ENCODE results near the gene PAX2. TPM values are rescaled to one million over a fixed set of nuclear protein-coding genes. Genes with fewer than 3 reads are reported as not detected.

PAX2 gene
- total RNA-seq, 3 donors from 2014 or later = under 0.01 TPM; not detected in 2

- intact Hi-C loops (cut with DNase I; ENCODE audit: low total_unique reads) = no loop called here
- Histone ChIP-seq H3K36me3 (no peaks in the 10 kb centered on the region), H3K27me3 (peaks cover 0 to 14% of the 10 kb centered on the region in 2 donors), H3K4me3 (no peak overlapping the region), H3K9me3 (no peaks in the 10 kb centered on the region), H3K27ac (no peak overlapping the region), H3K4me1 (no peaks in the 10 kb centered on the region)
- TF ChIP-seq CTCF (IDR thresholded peaks at IDR 0.05) (no peak), POLR2AphosphoS5 (IDR thresholded peaks at IDR 0.05) (no peak), POLR2A (IDR thresholded peaks at IDR 0.05) (no peak)
- DNase-seq (ENCODE audit: low spot score in 2 of 2) = no peak
These were observed 42.9 kb downstream of the PAX2 start for GRCh38 chr10:100788002-100788903.

DNA sequence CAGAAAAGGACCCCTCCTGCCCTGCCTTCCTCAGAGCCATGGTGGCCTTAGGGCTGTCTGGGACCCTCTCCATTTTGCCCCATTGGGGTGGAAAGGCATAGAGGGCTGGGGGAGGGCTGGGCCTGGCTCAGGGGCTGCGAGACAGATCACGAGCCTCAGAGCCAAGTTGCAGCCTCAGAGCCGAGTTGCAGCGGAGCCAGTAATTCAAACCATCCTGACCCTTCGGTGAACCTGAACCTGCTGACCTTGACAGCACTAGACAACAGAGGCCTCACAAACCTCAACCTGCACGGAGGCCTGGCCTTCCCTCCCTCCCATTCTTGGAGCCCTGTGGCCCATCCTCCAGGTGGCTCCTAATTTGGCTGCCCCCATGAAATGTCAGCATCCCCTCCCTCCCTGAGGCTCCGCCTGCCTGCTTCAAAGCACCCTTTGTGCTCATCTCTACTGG is 45.4 kb downstream of the PAX2 start:
- Histone ChIP-seq H3K4me1 (no peaks in the 10 kb centered on the region), H3K36me3 (no peaks in the 10 kb centered on the region), H3K27me3 (peaks cover 0 to 6% of the 10 kb centered on the region in 2 donors), H3K4me3 (no peak overlapping the region), H3K9me3 (no peaks in the 10 kb centered on the region), H3K27ac (no peak overlapping the region)
- intact Hi-C loops (cut with DNase I; ENCODE audit: low total_unique reads) = no loop called here
- DNase-seq (ENCODE audit: low spot score in 2 of 2) = no peak
- TF ChIP-seq POLR2AphosphoS5 (IDR thresholded peaks at IDR 0.05) (no peak), CTCF (IDR thresholded peaks at IDR 0.05) (no peak), POLR2A (IDR thresholded peaks at IDR 0.05) (no peak)

DNA sequence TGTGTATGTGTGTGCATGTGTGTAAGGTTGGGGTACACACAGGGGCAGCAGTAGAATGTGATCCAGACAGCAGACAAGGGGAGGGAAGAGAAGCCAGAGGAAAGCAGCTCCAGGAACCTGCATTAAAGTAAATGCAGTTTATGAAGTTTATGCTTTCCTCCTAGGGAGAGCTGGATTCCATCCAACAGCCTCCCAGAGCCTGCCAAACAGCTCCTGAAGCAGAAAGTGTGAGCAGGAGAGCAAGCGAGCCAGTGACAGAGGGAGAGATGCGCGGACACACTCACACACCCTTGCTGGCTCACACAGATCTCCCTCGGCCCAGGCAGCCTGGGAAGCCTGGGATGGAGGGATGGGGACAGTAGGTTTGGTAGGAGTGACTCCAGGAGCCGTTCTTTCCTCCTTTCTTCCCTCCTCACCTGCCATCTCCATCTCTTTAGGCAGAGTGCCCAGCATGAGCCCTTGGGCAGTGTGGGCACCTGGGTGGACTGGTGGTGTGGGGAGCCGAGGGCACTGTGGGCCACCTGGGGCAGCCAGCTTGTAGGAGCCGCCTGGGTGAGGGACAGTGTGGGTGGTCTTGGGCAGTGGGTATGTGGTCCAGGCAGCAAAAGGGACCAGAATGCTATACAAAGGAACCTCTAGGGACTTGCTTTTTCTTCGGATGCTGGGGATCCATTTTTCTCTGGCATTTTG is 46.1 kb downstream of the PAX2 start:
- no peak overlapping the region for H3K27ac ChIP-seq
- intact Hi-C loops (cut with DNase I; ENCODE audit: low total_unique reads) = no loop called here
- H3K27me3 ChIP-seq = peaks cover 0 to 6% of the 10 kb centered on the region in 2 donors
- TF ChIP-seq CTCF (IDR thresholded peaks at IDR 0.05) (no peak), POLR2AphosphoS5 (IDR thresholded peaks at IDR 0.05) (no peak), POLR2A (IDR thresholded peaks at IDR 0.05) (no peak)
- no peak overlapping the region for H3K4me3 ChIP-seq
- H3K36me3 ChIP-seq = no peaks in the 10 kb centered on the region
- DNase-seq (ENCODE audit: low spot score in 2 of 2) = no peak
- no peaks in the 10 kb centered on the region for H3K4me1 ChIP-seq
- H3K9me3 ChIP-seq = no peaks in the 10 kb centered on the region

GRCh38 chr10:100792574-100792973 is 47.2 kb downstream of the PAX2 start:
- no peaks in the 10 kb centered on the region for H3K4me1 ChIP-seq
- TF ChIP-seq POLR2A (IDR thresholded peaks at IDR 0.05) = no peak
- TF ChIP-seq POLR2AphosphoS5 (IDR thresholded peaks at IDR 0.05) = no peak
- TF ChIP-seq CTCF (IDR thresholded peaks at IDR 0.05) = no peak
- no peaks in the 10 kb centered on the region for H3K9me3 ChIP-seq
- intact Hi-C loops (cut with DNase I; ENCODE audit: low total_unique reads) = no loop called here
- H3K27ac ChIP-seq = no peak overlapping the region
- no peaks in the 10 kb centered on the region for H3K36me3 ChIP-seq
- no peak overlapping the region for H3K4me3 ChIP-seq
- H3K27me3 ChIP-seq = peaks cover 0 to 6% of the 10 kb centered on the region in 2 donors
- no peak for DNase-seq (ENCODE audit: low spot score in 2 of 2)

DNA sequence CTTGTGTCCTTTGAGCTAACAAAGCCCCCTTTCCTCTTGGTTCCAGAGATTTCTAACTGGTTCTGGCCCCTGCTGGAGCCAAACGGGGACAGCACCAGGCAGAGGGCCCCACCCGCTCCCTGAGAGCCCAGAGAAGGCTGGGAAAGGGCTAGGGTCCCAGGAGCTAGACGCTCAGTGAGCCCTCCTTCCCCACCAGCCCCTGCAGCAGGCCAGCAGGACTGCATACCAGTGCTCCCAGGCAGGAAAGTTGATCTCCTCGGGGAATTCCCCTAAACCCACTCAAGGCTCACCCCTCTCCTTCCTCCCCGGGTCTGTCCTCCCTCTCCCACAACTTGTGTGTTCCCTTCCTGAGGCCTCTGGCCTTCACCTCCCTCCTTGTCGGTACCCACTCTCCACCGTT is 47.7 kb downstream of the PAX2 start:
- Histone ChIP-seq H3K36me3 (no peaks in the 10 kb centered on the region), H3K9me3 (no peaks in the 10 kb centered on the region), H3K4me1 (no peaks in the 10 kb centered on the region), H3K27ac (no peak overlapping the region), H3K4me3 (no peak overlapping the region), H3K27me3 (peaks cover 0 to 2% of the 10 kb centered on the region in 2 donors)
- intact Hi-C loops (cut with DNase I; ENCODE audit: low total_unique reads) = no loop called here
- no peak for DNase-seq (ENCODE audit: low spot score in 2 of 2)
- TF ChIP-seq POLR2A (IDR thresholded peaks at IDR 0.05) (no peak), CTCF (IDR thresholded peaks at IDR 0.05) (no peak), POLR2AphosphoS5 (IDR thresholded peaks at IDR 0.05) (no peak)
